NB4 (cell line): Measurements from ENCODE around the gene LPAR5.

ENCODE experiments used
- DNase-seq: peaks from one replicate; pipeline ENCODE4 v3.0.0; 2010; ENCODE audit warnings: low read depth
- H3K4me3 ChIP-seq: one replicate; pipeline ENCODE4 v1.5.1; 2011; ENCODE audit warnings: mild to moderate bottlenecking, low read depth, low read length, moderate library complexity
- MYC ChIP-seq: IDR thresholded peaks from 2 replicates; pipeline ENCODE4 v1.6.1; 2011; ENCODE audit warnings: low read depth, low read length
- POLR2A ChIP-seq: IDR thresholded peaks from 2 replicates; pipeline ENCODE4 v1.6.1; 2011; ENCODE audit warnings: mild to moderate bottlenecking; ENCODE audit not compliant: insufficient read length; ENCODE audit errors: extremely low read depth
- TF ChIP-seq, protein P1 (sequence below): IDR thresholded peaks from one replicate; pipeline ENCODE4 v1.5.1; 2012; ENCODE audit warnings: low read depth, low read length
- TF ChIP-seq, protein P2 (sequence below): IDR thresholded peaks from 2 replicates; pipeline ENCODE4 v1.6.1; 2011; ENCODE audit warnings: low read depth, low read length

Gene LPAR5

DNA sequence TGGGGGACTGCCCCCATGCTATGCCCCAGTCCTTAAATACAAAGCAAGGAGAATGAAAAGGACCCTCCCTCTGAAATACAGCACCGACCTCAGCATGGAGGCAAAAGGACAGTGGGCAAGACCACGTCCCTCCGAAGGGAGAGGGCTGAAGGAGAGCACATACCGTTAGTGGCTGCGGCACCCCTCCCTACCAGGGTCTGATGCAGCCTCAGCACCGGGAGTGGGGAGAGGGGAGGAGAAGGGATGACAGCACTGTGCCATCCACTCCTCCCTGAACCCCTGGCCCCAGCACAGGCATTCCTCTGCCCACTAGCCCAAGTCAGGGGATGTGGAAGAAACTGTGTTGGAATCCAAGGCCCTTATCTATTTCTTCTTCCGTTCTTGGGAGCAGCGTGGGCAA is 15.1 kb upstream of the LPAR5 start:
- no peak for DNase-seq
- TF ChIP-seq, protein P1, sequence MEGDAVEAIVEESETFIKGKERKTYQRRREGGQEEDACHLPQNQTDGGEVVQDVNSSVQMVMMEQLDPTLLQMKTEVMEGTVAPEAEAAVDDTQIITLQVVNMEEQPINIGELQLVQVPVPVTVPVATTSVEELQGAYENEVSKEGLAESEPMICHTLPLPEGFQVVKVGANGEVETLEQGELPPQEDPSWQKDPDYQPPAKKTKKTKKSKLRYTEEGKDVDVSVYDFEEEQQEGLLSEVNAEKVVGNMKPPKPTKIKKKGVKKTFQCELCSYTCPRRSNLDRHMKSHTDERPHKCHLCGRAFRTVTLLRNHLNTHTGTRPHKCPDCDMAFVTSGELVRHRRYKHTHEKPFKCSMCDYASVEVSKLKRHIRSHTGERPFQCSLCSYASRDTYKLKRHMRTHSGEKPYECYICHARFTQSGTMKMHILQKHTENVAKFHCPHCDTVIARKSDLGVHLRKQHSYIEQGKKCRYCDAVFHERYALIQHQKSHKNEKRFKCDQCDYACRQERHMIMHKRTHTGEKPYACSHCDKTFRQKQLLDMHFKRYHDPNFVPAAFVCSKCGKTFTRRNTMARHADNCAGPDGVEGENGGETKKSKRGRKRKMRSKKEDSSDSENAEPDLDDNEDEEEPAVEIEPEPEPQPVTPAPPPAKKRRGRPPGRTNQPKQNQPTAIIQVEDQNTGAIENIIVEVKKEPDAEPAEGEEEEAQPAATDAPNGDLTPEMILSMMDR = no peak
- TF ChIP-seq, protein P2, sequence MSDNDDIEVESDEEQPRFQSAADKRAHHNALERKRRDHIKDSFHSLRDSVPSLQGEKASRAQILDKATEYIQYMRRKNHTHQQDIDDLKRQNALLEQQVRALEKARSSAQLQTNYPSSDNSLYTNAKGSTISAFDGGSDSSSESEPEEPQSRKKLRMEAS = no peak
- TF ChIP-seq MYC = no peak
- TF ChIP-seq POLR2A = no peak
- H3K4me3 ChIP-seq = no peak overlapping the region

DNA sequence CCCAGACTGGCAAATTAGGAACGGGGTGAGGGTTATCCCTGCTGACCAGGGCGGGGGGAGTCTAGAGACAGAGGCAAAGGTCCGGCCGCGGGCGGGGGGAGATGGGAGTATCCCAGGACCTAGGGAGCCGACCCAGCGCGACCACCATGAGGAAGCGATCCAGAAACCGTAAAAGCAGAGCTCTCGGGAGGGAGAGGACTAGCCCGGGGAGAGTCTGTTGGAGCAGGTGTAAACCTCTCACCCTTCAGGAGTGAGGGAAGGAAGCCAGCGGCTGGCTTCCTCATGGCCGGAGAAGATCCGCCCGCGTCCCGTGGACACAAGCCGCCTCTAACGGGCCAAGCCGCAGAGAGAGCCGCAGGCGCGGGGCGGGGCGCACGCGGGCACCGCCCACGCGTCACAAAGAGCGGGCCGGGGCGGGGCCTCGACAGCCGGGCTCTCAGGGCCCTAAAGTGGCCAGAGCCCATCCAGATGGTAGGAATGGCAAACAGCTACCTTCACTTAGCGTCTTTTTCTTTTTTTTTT is 11.4 kb upstream of the LPAR5 start, which contains the start of gene ACRBP:
Gene ACRBP, minus strand, starts transcription at position 350 of the 522 bp plus-strand sequence. Its CDS starts 66 bp downstream, at position 284.
- TF ChIP-seq, protein P1 = no peak
- TF ChIP-seq POLR2A = peak; percentile 71
- peak; percentile 40; the same call in 1 of the 2 replicates for TF ChIP-seq MYC
- TF ChIP-seq, protein P2 = no peak
- peak within 1 kb of the TSS; percentile 55 for H3K4me3 ChIP-seq
- peak; percentile 82 for DNase-seq

DNA sequence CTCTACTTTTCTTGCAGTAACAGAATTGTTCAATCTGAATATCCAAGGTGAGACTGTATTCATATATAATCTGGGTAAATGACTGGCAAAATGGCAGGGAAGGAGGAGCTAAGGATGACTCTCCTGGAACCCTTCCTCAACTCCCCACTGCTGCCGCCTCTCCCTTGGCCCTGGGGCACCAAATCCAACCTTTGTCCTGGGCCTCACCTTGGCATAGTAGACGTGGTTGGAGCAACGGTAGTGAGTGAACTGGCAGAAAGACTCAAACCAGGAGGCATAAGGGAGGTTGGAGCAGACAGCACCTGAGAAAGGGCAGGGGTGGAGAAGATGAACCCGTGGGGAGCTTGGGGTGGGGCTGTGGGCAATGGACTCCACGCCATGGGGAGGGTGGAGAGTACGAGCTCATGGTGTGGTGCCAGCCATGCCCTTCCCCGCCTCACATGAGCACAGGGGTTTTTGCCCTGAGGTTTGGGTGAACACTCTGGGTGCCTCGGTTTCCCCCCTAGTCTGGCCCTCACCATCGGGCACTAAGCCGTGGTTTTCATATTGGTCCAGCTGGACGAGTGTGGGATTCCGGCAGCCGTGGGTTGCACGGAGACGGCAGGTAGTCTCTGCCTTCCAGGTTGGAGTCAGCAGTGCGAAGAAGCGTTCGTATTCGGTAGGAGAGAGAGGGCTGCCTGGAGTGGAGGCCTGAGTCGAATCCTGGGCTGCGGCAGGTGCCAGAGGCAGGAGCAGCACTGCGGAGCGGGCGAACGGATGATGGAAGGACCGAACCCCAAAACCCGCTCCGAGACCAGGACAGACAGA is 10.7 kb upstream of the LPAR5 start:
- peak overlapping the region; percentile 55 for H3K4me3 ChIP-seq

DNA sequence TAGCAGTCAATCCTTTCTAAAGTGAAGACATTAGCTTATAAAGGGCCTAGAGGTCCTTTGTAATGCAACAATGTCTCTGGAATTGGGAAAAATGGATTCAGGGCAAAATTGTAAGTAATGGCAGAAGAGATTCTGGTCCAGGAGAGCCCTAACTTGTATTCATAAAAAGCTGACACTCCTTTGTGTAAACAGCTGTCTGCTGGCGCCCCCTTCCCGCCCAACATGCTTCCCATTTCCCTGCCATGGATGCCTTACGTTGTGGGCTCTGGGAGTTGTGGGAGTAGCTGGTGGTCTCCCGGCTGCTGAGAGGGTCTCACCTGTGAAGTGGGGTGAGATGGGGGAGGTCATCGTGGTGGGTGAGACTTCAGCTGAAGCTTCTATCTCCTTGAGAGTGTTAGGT is 9.1 kb upstream of the LPAR5 start:
- TF ChIP-seq POLR2A (no peak), MYC (no peak)
- TF ChIP-seq, protein P1 = no peak
- TF ChIP-seq, protein P2 = no peak
- H3K4me3 ChIP-seq = peak overlapping the region; percentile 46
- no peak for DNase-seq

More for the DNA sequence above, 10.7 kb upstream of the LPAR5 start:
- TF ChIP-seq, protein P1 = no peak
- TF ChIP-seq POLR2A (no peak), MYC (no peak)
- TF ChIP-seq, protein P2 = no peak
- no peak for DNase-seq

DNA sequence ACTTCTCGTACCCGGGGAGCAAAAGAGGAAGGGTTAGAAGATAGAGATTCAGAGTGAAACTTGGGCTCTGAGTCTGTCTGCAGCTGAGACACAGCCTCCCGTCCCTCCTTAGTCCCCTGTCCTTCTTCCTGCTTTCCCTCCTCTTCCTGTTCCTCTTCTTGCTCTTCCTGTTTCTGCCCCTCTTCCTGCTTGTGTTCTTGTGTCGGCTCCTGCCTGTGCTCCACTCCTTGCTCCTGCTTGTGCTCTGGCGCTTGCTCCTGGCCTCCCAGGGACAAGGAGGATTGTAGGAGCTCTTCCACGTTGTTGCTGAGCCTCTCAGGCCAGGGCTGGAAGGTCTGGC is 8.5 kb upstream of the LPAR5 start:
- peak; percentile 80 for DNase-seq
- TF ChIP-seq POLR2A (peak; percentile 29), MYC (no peak)
- TF ChIP-seq, protein P2 = no peak
- TF ChIP-seq, protein P1 = no peak
- H3K4me3 ChIP-seq = peak overlapping the region; percentile 46
